Stomach (tissue), 9 donors: ENCODE results near the gene SELENOO. TPM values are rescaled to one million over a fixed set of nuclear protein-coding genes. Genes with fewer than 3 reads are reported as not detected.
A peak's percentile ranks its signal among the peaks of the same experiment; 100 is the strongest.

Experiments used
- DNase-seq, 2 donors: peaks; one replicate each; pipeline versions ENCODE4 v3.0.0 to v3.0.0-alpha.2; 2013 to 2019
- H3K27ac ChIP-seq, 5 donors: fragments of 200-600 bp in 4 of 5; sonication (generic) in 4 of 5; one replicate each; pipeline ENCODE4 v1.5.1; 2013 to 2019; ENCODE audit warnings: mild to moderate bottlenecking in 1 of 5, moderate library complexity in 1 of 5
- H3K27me3 ChIP-seq, 3 donors: fragments of 200-600 bp; sonication (generic); one replicate each; pipeline ENCODE4 v1.5.1; 2017 to 2019; ENCODE audit warnings: mixed run types in 1 of 3
- H3K36me3 ChIP-seq, 4 donors: fragments of 200-600 bp; sonication (generic); 1 replicate in 3 of 4; 2 replicates in 1 of 4; pipeline ENCODE4 v1.5.1; 2016 to 2019
- H3K4me1 ChIP-seq, 4 donors: fragments of 200-600 bp; sonication (generic); one replicate each; pipeline ENCODE4 v1.5.1; 2016 to 2019
- H3K4me3 ChIP-seq, 4 donors: fragments of 200-600 bp; sonication (generic) in 3 of 4; one replicate each; pipeline ENCODE4 v1.5.1; 2016 to 2019; ENCODE audit warnings: mild to moderate bottlenecking in 1 of 4
- H3K9me3 ChIP-seq, 4 donors: fragments of 200-600 bp; sonication (generic); one replicate each; pipeline ENCODE4 v1.5.1; 2016 to 2019
- CTCF ChIP-seq, 7 experiments: fragments of 450-650 bp in 4 of 7; fragments of 200-600 bp in 3 of 7; sonication (generic) in 3 of 7; IDR thresholded peaks; one replicate each; pipeline ENCODE4 v1.5.1; 2016 to 2019; ENCODE audit warnings: antibody characterized with exemption in 7 of 7, control low read depth in 2 of 7, mild to moderate bottlenecking in 1 of 7
- EP300 ChIP-seq: sonication (generic); formaldehyde crosslinking; IDR thresholded peaks from one replicate; pipeline ENCODE4 v1.6.1; 2017; ENCODE audit warnings: antibody characterized with exemption
- POLR2A ChIP-seq, 4 donors: fragments of 450-650 bp; IDR thresholded peaks; one replicate each; pipeline ENCODE4 v1.6.1; 2016; ENCODE audit warnings: antibody characterized with exemption in 4 of 4, control low read depth in 2 of 4, mild to moderate bottlenecking in 1 of 4, moderate library complexity in 1 of 4
- POLR2AphosphoS5 ChIP-seq, 3 donors: sonication (generic); formaldehyde crosslinking; IDR thresholded peaks; one replicate each; pipeline ENCODE4 v1.6.1; 2016; ENCODE audit warnings: antibody characterized with exemption in 3 of 3
- WGBS, 5 donors: extraction: QIAGEN DNeasy Blood & Tissue Kit in 3 of 5; methylation state at CpG; one replicate each; pipeline versions ENCODE4 v1.1.5 to v1.1.7; 2013 to 2018; 5-methylcytosine and 5-hydroxymethylcytosine counted together
- intact Hi-C: fragments of 100-400 bp; cut with DNase I; formaldehyde crosslinking; loops from one replicate; pipeline ENCODE4 v1.15.1; 2023; ENCODE audit warnings: low total_unique reads
- polyA plus RNA-seq, 3 donors: library from polyadenylated mRNA; stranded (reverse); fragments of 200-250 nt; gene quantifications; one replicate each; pipeline ENCODE4 v1.2.3, GENCODE V29; 2013
- total RNA-seq, 5 donors: library from RNA; depleted of rRNA; stranded (reverse); fragments of >200 nt; gene quantifications; one replicate each; pipeline versions ENCODE4 v1.1.0 to v1.2.3, GENCODE V29; 2014 to 2016
- donor health status: healthy with polysubstance abuse.
- donor health status: Bipolar disorder and iron deficiency.
- donor health status: healthy.

The SELENOO gene
- total and polyA plus RNA-seq, 8 donors, result 10.1 to 185 (median 35.3) TPM

DNA sequence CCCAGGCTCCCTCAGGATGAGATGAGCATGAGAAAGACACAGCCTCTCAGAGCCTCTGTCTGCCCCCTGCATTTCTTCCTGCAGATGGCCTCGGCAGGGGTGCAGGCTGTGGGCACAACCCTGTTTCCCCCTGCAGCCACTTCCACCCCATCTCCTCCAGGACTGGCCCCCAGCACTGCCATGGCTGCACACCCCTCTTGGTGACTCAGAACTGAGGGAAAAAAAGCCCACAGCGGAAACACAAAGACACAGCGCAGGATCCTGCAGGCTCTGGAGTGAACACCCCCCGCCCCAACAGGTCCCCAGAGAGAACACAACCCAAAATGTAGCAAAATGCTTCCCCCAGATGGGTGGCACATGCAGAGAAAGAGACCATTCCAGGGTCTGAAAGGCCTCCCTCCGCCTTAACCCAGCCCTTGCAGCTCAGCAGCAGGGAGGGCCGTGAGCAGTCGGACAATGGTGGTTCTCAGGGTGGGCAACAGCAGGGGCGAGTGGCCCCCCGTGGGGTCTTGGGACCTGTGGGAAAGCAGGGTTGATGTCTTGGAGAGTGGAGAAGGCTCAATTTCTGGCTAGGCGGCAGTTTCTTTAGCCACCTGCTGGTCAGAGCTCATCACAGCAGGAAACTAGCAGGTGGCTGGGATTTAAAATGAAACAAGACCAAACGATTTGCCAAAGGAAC lies 36.1 kb downstream of the SELENOO start:
- DNase-seq, result no peak
- no peak for TF ChIP-seq POLR2A (IDR thresholded peaks at IDR 0.05)
- TF ChIP-seq EP300, result no peak
- peak in 3 of 7 experiments; percentile 15 to 24 (median 18) for TF ChIP-seq CTCF (IDR thresholded peaks at IDR 0.05)
- no peak for TF ChIP-seq POLR2AphosphoS5 (IDR thresholded peaks at IDR 0.05)
- no peaks in the 10 kb centered on the region for H3K27me3 ChIP-seq
- WGBS, 5 donors, result 59 to 73% (median 66%) methylated on average over 11 of the region's 11 CpGs
- H3K36me3 ChIP-seq, result peaks cover 21 to 73% (median 65%) of the 10 kb centered on the region in 4 donors
- peaks cover 8 to 24% (median 18%) of the 10 kb centered on the region in 4 donors for H3K4me1 ChIP-seq
- intact Hi-C loops, result no loop called here
- H3K4me3 ChIP-seq, result no peak overlapping the region
- H3K27ac ChIP-seq, result no peak overlapping the region
- no peaks in the 10 kb centered on the region for H3K9me3 ChIP-seq

GRCh38 chr22:50238755-50239154 lies 37.9 kb downstream of the SELENOO start:
- intact Hi-C loops, result no loop called here
- Histone ChIP-seq H3K4me3 (no peak overlapping the region), H3K36me3 (peaks cover 15 to 55% (median 47%) of the 10 kb centered on the region in 4 donors), H3K27ac (no peak overlapping the region), H3K27me3 (no peaks in the 10 kb centered on the region), H3K9me3 (no peaks in the 10 kb centered on the region), H3K4me1 (peaks cover 27 to 43% (median 37%) of the 10 kb centered on the region in 4 donors)
- WGBS, 5 donors, result 83 to 88% (median 86%) methylated on average over 8 to 9 of the region's 9 CpGs
- no peak for TF ChIP-seq EP300
- no peak for TF ChIP-seq POLR2AphosphoS5 (IDR thresholded peaks at IDR 0.05)
- no peak for TF ChIP-seq POLR2A (IDR thresholded peaks at IDR 0.05)
- no peak for TF ChIP-seq CTCF (IDR thresholded peaks at IDR 0.05)
- DNase-seq, result no peak

GRCh38 chr22:50242406-50242949 lies 41.7 kb downstream of the SELENOO start:
- Histone ChIP-seq H3K27me3 (no peaks in the 10 kb centered on the region), H3K27ac (no peak overlapping the region), H3K36me3 (peaks cover 25 to 51% (median 40%) of the 10 kb centered on the region in 4 donors), H3K4me3 (peak overlapping the region; percentile 83 to 97 (median 92)), H3K9me3 (no peaks in the 10 kb centered on the region), H3K4me1 (peaks cover 38 to 72% (median 62%) of the 10 kb centered on the region in 4 donors)
- intact Hi-C loops, result no loop called here
- DNase-seq, result no peak
- 54 to 63% (median 58%) methylated on average over 14 of the region's 14 CpGs for WGBS, 5 donors
- TF ChIP-seq POLR2AphosphoS5 (IDR thresholded peaks at IDR 0.05) (no peak), EP300 (no peak), POLR2A (IDR thresholded peaks at IDR 0.05) (no peak), CTCF (IDR thresholded peaks at IDR 0.05) (no peak)

GRCh38 chr22:50243685-50244419 lies 43.0 kb downstream of the SELENOO start:
- no peaks in the 10 kb centered on the region for H3K9me3 ChIP-seq
- intact Hi-C loops, result no loop called here
- DNase-seq, result no peak
- H3K36me3 ChIP-seq, result peaks cover 19 to 43% (median 33%) of the 10 kb centered on the region in 4 donors
- WGBS, 5 donors, result 9 to 17% (median 14%) methylated on average over 26 to 27 of the region's 27 CpGs
- peaks cover 45 to 85% (median 76%) of the 10 kb centered on the region in 4 donors for H3K4me1 ChIP-seq
- TF ChIP-seq EP300, result no peak
- no peak for TF ChIP-seq POLR2AphosphoS5 (IDR thresholded peaks at IDR 0.05)
- TF ChIP-seq POLR2A (IDR thresholded peaks at IDR 0.05), result no peak
- no peak for TF ChIP-seq CTCF (IDR thresholded peaks at IDR 0.05)
- peak overlapping the region; percentile 93 to 97 (median 96) for H3K27ac ChIP-seq
- H3K27me3 ChIP-seq, result no peaks in the 10 kb centered on the region
- peak overlapping the region; percentile 83 to 97 (median 92) for H3K4me3 ChIP-seq
